ENCODE results near the gene SUN1.

The SUN1 gene

DNA sequence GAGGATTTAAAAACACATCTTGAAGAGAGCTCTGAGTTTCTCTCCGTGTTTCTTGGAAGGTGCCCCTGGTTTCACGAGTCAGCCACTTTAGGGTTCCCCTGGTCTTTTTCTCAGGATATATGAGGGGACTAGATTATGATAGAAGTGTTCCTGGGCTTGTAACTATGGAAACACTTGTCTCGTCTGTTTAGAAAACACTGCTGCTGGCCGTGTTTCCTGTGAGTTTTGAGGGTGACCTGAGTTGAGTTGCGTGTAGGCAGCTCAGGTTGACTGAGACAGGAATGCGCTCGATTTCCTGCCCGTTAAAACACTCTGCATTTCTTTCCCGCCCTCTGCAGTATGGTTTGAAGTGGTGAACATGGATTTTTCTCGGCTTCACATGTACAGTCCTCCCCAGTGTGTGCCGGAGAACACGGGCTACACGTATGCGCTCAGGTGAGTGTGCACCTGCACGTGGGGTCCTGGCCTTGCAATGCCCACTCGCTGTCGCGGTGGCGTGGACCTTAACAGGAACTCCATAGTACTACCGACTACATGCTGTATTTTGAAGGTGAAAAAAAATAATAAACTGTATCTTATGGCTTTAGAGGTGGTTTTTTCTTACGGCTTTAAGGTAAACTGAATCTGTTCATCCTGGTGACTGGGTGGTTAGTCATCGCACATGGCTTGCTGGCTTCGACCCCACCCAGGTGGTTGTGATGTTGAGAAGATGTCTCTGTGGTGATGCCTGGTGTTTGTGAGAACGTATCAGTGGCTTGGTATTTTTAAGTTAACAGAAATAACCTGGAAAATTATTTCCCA is at the start of gene SUN1:
SUN1 (plus strand) TSS at position 310 of the 801 bp plus-strand sequence; CDS start at position 359, 49 bp downstream.
- H3K27ac ChIP-seq, result peak within 1 kb of the TSS; percentile 57

GRCh38 chr7:782718-783449 is 49.4 kb upstream of the SUN1 start:
- H3K27ac ChIP-seq, result no peak overlapping the region
- TF ChIP-seq CTCF (IDR thresholded peaks at IDR 0.05), result no peak
- TF ChIP-seq ZFX (IDR thresholded peaks at IDR 0.05; ENCODE audit: borderline replicate concordance), result no peak

More for the DNA sequence above, at the start of gene SUN1:
- TF ChIP-seq ZFX (IDR thresholded peaks at IDR 0.05; ENCODE audit: borderline replicate concordance), result no peak
- TF ChIP-seq CTCF (IDR thresholded peaks at IDR 0.05), result no peak

GRCh38 chr7:783556-784490 is 48.5 kb upstream of the SUN1 start:
- no peak for TF ChIP-seq ZFX (IDR thresholded peaks at IDR 0.05; ENCODE audit: borderline replicate concordance)
- no peak for TF ChIP-seq CTCF (IDR thresholded peaks at IDR 0.05)
- H3K27ac ChIP-seq, result no peak overlapping the region

GRCh38 chr7:784971-785370 is 47.3 kb upstream of the SUN1 start:
- TF ChIP-seq ZFX (IDR thresholded peaks at IDR 0.05; ENCODE audit: borderline replicate concordance), result no peak
- TF ChIP-seq CTCF (IDR thresholded peaks at IDR 0.05), result no peak
- H3K27ac ChIP-seq, result no peak overlapping the region

DNA sequence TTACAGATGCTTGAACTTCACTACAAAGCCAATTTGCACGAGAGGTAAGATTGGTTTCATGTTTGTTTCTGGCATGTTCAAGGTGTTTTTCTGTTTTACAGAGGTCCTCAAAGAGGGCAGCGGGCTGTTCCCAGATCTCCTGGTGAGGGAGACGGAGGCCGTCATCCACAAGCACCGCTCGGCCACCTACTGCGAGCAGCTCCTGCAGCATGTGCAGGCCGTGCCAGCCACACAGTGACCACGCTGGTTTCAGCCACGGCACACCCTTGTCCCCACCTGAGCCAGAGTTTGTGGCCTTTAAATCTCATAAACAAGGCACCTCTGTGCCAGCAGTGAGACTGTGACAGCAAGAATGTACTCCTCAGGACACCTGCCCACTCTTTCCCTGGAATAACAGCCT is 46.9 kb upstream of the SUN1 start:
- peak overlapping the region; percentile 15; the same call in 1 of the 2 replicates for H3K27ac ChIP-seq
- TF ChIP-seq ZFX (IDR thresholded peaks at IDR 0.05; ENCODE audit: borderline replicate concordance) (no peak), CTCF (IDR thresholded peaks at IDR 0.05) (no peak)

DNA sequence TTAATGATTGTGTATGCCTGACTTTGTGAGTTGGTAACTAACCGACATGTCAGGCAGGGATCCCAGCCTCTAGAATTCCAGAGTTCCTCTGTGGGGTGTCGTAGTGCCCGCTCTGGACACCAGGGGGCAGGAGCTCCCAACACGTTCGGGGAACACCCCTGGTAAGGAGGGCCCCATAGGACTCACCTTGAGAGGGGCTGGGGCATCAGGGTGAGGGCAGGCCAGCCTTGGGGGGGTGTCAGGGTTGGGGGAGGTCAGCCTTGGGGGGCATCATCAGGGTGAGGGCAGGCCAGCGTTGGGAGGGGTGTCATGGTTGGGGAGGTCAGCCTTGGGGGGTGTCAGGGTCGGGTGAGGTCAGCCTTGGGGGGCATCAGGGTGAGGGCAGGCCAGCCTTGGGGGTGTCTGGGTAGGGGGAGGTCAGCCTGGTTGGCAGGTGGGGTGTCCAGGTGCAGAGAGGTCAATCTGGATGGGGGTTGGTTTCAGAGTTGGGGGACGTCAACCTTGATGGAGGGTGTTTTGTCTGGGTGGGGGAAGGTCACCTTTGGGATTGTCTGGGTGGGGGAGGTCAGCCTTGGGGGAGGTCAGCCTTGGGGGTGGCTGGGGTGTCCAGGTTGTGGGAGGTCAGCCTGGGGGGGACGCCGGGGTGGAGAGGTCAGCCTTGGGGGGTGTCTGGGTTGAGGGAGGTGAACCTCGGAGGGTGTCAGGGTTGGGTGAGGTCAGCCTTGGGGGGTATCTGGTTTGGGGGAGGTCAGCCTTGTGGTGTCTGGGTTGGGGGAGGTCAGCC is 45.6 kb upstream of the SUN1 start:
- no peak overlapping the region; the same call in 1 of the 2 replicates for H3K27ac ChIP-seq
- peak; percentile 94 for TF ChIP-seq CTCF (IDR thresholded peaks at IDR 0.05)
- TF ChIP-seq ZFX (IDR thresholded peaks at IDR 0.05; ENCODE audit: borderline replicate concordance), result no peak
